CD4-positive, alpha-beta T cell (primary cell): ENCODE results near the gene PARK7. TPM values are rescaled to one million over a fixed set of nuclear protein-coding genes. Genes with fewer than 3 reads are reported as not detected.

Experiments used
- ATAC-seq: fragments of 200-7000 bp; cut with Tn5 transposase; one replicate; pipeline ENCODE4 v1.10.0; 2022; ENCODE audit warnings: mild to moderate bottlenecking; ENCODE audit not compliant: poor library complexity
- CTCF ChIA-PET: fragments of 350-600 bp; sonication (Branson Sonifier 250); formaldehyde crosslinking; loops from one replicate; lab custom pipeline; 2021; ENCODE audit warnings: antibody characterized with exemption, inconsistent platforms; lab: Charles Lee
- POLR2A ChIA-PET: fragments of 350-600 bp; sonication (Branson Sonifier 250); formaldehyde crosslinking; loops from one replicate; lab custom pipeline; 2021; ENCODE audit warnings: antibody characterized with exemption, inconsistent platforms; lab: Charles Lee
- DNase-seq, 14 experiments: peaks; one replicate each; pipeline ENCODE4 v3.0.0-alpha.2; 2013 to 2020; ENCODE audit warnings: mixed read lengths in 2 of 14
- H3K27ac ChIP-seq, 2 donors: one replicate each; pipeline versions ENCODE4 v1.5.1 to v1.7.0; 2013; ENCODE audit warnings: low read length in 2 of 2, low read depth in 1 of 2, mild to moderate bottlenecking in 1 of 2
- H3K27me3 ChIP-seq, 2 experiments: 1 replicate in 1 of 2; 2 replicates in 1 of 2; pipeline versions ENCODE4 v1.6.1 to v1.7.0; 2013; ENCODE audit warnings: low read length in 2 of 2, control low read depth in 1 of 2, mild to moderate bottlenecking in 1 of 2, moderate library complexity in 1 of 2; ENCODE audit not compliant: insufficient read depth in 2 of 2, control insufficient read depth in 1 of 2
- H3K36me3 ChIP-seq: one replicate; pipeline ENCODE4 v1.6.1; 2013; ENCODE audit warnings: low read length, control low read depth; ENCODE audit not compliant: insufficient read depth
- H3K4me1 ChIP-seq: one replicate; pipeline ENCODE4 v1.6.1; 2013; ENCODE audit warnings: low read length, control low read depth; ENCODE audit not compliant: insufficient read depth
- H3K4me3 ChIP-seq: one replicate; pipeline ENCODE4 v1.5.1; 2013; ENCODE audit warnings: mild to moderate bottlenecking, low read length, moderate library complexity
- H3K9me3 ChIP-seq, 2 experiments: 1 replicate in 1 of 2; 2 replicates in 1 of 2; pipeline versions ENCODE4 v1.6.1 to v1.7.0; 2013; ENCODE audit warnings: low read length in 2 of 2, mild to moderate bottlenecking in 2 of 2, control low read depth in 1 of 2, moderate library complexity in 1 of 2; ENCODE audit not compliant: control insufficient read depth in 1 of 2, insufficient read depth in 1 of 2
- H3K27ac Mint-ChIP-seq: one replicate; pipeline ENCODE4 v1.8.0; 2020; ENCODE audit warnings: mixed read lengths
- H3K27me3 Mint-ChIP-seq: one replicate; pipeline ENCODE4 v1.8.0; 2021; ENCODE audit warnings: mixed read lengths
- H3K36me3 Mint-ChIP-seq: one replicate; pipeline ENCODE4 v1.8.0; 2021; ENCODE audit warnings: low read depth, mixed read lengths
- H3K4me1 Mint-ChIP-seq: one replicate; pipeline ENCODE4 v1.8.0; 2021; ENCODE audit warnings: low read depth, mixed read lengths
- H3K4me3 Mint-ChIP-seq: one replicate; pipeline ENCODE4 v1.8.0; 2020; ENCODE audit warnings: mild to moderate bottlenecking, mixed read lengths
- H3K9me3 Mint-ChIP-seq: one replicate; pipeline ENCODE4 v1.8.0; 2020; ENCODE audit warnings: mixed read lengths
- intact Hi-C, 2 experiments: fragments of 100-400 bp; cut with DNase I in 1 of 2; cut with micrococcal nuclease in 1 of 2; formaldehyde crosslinking; loops; one replicate each; pipeline versions ENCODE4 v1.15.1 to v1.9.0; 2023 to 2025; cut with DNase I, micrococcal nuclease
- total RNA-seq, 174 experiments: library from RNA in 2 of 174; stranded (reverse) in 2 of 174; gene quantifications; one replicate each; pipeline ENCODE4 v1.2.3 and lab custom pipeline; 2021 to 2026
- TF ChIP-seq, protein P1 (sequence below): fragments of 200-600 bp; IDR thresholded peaks from one replicate; pipeline ENCODE4 v1.8.0; 2022; ENCODE audit warnings: antibody characterized with exemption, mild to moderate bottlenecking

PARK7 gene
- total RNA-seq, 2 experiments from 2014 or later = 57.7 to 62.4 TPM

DNA sequence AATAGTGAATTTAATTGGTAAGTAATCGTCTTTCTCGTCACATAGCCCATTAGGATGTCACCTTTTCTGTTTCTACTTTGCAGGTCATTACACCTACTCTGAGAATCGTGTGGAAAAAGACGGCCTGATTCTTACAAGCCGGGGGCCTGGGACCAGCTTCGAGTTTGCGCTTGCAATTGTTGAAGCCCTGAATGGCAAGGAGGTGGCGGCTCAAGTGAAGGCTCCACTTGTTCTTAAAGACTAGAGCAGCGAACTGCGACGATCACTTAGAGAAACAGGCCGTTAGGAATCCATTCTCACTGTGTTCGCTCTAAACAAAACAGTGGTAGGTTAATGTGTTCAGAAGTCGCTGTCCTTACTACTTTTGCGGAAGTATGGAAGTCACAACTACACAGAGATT, 23.3 kb downstream of the PARK7 start:
- no peak overlapping the region for H3K27ac Mint-ChIP-seq
- H3K27me3 Mint-ChIP-seq = no peaks in the 10 kb centered on the region
- DNase-seq = no peak
- peaks cover 70% of the 10 kb centered on the region for H3K36me3 Mint-ChIP-seq
- ATAC-seq = no peak
- TF ChIP-seq, protein P1, sequence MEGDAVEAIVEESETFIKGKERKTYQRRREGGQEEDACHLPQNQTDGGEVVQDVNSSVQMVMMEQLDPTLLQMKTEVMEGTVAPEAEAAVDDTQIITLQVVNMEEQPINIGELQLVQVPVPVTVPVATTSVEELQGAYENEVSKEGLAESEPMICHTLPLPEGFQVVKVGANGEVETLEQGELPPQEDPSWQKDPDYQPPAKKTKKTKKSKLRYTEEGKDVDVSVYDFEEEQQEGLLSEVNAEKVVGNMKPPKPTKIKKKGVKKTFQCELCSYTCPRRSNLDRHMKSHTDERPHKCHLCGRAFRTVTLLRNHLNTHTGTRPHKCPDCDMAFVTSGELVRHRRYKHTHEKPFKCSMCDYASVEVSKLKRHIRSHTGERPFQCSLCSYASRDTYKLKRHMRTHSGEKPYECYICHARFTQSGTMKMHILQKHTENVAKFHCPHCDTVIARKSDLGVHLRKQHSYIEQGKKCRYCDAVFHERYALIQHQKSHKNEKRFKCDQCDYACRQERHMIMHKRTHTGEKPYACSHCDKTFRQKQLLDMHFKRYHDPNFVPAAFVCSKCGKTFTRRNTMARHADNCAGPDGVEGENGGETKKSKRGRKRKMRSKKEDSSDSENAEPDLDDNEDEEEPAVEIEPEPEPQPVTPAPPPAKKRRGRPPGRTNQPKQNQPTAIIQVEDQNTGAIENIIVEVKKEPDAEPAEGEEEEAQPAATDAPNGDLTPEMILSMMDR = no peak
- CTCF ChIA-PET = interaction anchor here (1.0 kb wide), 1 partner anchor 329 kb away, joined by 4 read pairs; no protein-coding TSS in a partner anchor
- Histone ChIP-seq H3K4me3 (no peak overlapping the region), H3K36me3 (peaks cover 56% of the 10 kb centered on the region), H3K4me1 (peaks cover 6% of the 10 kb centered on the region), H3K27me3 (no peaks in the 10 kb centered on the region), H3K27ac (no peak overlapping the region), H3K9me3 (no peaks in the 10 kb centered on the region)
- intact Hi-C loops = no loop called here
- POLR2A ChIA-PET = no interaction called here
- H3K4me3 Mint-ChIP-seq = no peak overlapping the region
- peaks cover 6% of the 10 kb centered on the region for H3K4me1 Mint-ChIP-seq
- no peaks in the 10 kb centered on the region for H3K9me3 Mint-ChIP-seq

DNA sequence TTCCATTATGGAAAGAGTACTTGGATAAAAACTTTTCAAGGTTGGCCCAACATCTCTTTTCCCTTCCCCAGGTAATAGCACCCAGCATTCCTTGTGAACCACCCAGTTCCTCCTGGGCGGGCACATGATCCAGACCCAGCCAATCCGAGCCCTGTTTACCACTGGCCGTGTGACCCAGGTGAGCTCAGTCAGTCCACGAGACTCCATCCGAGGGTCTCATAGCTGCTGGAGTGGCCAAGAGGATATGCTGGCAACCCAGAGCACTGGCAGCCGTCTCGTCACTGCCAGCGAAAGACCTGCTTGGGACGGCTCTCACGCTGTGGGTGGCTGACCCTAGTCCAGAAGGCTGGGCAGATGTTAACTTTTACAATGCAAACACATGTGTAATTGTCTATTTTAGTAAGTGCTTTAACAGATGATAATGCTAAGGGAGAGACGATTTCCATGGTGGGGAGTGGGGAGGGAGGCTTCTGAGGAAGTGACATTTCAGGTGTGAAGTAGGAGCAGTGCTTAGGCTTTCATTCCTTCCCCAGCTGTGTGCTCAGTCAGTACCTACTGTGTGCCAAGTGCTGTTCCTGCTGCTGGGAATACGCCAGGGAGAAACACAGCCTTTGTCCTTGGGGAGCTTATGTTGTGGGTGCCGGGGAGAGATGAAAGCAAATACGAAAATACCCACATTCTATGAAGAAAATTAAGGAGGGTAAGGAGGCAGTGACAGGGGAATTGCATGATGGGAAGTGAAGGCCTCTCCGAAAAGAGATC, 24.5 kb downstream of the PARK7 start:
- ChIA-PET POLR2A (no interaction called here), CTCF (no interaction called here)
- Mint-ChIP-seq H3K36me3 (peaks cover 62% of the 10 kb centered on the region), H3K27me3 (no peaks in the 10 kb centered on the region), H3K27ac (no peak overlapping the region), H3K9me3 (no peaks in the 10 kb centered on the region), H3K4me1 (peaks cover 6% of the 10 kb centered on the region), H3K4me3 (no peak overlapping the region)
- DNase-seq = no peak
- H3K27ac ChIP-seq = no peak overlapping the region
- intact Hi-C loops = no loop called here
- H3K27me3 ChIP-seq = no peaks in the 10 kb centered on the region
- H3K4me3 ChIP-seq = no peak overlapping the region
- H3K9me3 ChIP-seq = no peaks in the 10 kb centered on the region
- no peak for ATAC-seq
- peaks cover 6% of the 10 kb centered on the region for H3K4me1 ChIP-seq
- peaks cover 47% of the 10 kb centered on the region for H3K36me3 ChIP-seq
- TF ChIP-seq, protein P1 = no peak

DNA sequence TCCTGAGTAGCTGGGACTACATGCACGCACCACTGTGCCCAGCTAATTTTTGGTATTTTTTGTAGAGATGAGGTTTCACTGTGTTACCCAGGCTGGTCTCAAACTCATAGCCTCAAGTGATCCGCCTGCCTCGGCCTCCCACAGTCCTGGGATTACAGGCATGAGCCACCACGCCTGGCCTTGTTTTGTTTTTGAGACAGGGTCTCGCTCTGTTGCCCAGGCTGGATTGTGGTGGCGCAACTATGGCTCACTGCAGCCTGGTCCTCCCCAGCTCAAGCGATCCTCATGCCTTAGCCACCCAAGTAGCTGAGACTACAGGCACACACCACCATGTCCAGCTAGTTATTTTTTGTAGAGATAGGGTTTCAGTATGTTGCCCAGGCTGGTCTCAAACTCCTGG, 26.0 kb downstream of the PARK7 start:
- Mint-ChIP-seq H3K9me3 (no peaks in the 10 kb centered on the region), H3K27me3 (no peaks in the 10 kb centered on the region), H3K4me1 (peaks cover under 1% of the 10 kb centered on the region), H3K36me3 (peaks cover 57% of the 10 kb centered on the region), H3K27ac (no peak overlapping the region), H3K4me3 (no peak overlapping the region)
- no peak overlapping the region for H3K4me3 ChIP-seq
- peaks cover under 1% of the 10 kb centered on the region for H3K4me1 ChIP-seq
- POLR2A ChIA-PET = interaction anchor here (0.6 kb wide), 1 partner anchor 41 kb away, joined by 3 read pairs; no protein-coding TSS in a partner anchor
- peaks cover 43% of the 10 kb centered on the region for H3K36me3 ChIP-seq
- H3K27me3 ChIP-seq = no peaks in the 10 kb centered on the region
- TF ChIP-seq, protein P1 = no peak
- no peak for DNase-seq
- intact Hi-C loops = no loop called here
- no peak for ATAC-seq
- H3K27ac ChIP-seq = no peak overlapping the region
- no peaks in the 10 kb centered on the region for H3K9me3 ChIP-seq
- CTCF ChIA-PET = no interaction called here
